ENCODE results near the gene RARA. TPM values are rescaled to one million over a fixed set of nuclear protein-coding genes. Genes with fewer than 3 reads are reported as not detected.

Gene RARA
- total and polyA plus RNA-seq, 2 experiments from 2014 or later: 7.4 to 15.9 TPM

DNA sequence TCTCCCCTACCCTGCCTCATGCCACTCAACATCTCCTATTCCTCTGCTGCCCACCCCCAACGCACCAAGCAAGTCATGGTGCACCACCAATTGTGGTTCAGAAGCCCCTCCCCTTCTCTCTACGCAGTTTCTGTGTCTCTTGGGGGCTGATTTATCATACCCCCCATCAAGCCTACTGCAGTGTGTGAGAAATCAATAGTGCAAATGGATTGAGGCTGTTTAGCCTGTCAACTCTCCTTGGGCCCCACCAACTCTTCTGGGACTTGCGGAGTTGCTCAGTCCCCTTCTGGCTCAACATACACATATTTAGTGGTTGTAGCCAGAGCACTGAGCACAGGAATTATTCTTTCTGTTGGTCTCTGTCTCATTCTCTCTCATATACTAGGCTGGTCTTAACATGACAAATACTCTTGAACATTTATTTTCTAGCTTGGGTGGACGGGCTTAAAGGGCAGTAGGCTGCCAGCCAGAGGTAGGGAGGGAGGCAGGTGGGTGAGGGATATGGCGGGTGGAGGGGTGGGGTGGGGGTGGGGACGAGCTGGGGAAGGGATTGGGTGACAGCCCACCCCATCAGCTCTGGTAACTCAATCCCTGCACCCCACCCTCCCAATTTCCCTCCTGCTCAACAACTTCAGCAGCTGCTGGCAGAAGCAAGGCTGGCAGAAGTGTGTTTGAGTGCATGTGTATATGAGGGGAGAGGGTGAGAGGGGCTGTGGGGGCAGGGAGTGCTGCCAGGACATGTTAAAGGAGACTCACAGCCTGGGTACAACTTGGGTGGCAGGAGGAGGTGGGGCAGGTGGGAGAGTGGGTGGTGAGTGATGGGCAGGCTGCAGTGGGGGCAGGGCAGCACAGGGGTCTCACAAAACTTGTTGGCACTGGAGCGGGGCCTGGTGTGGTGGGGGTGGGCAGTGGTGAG lies 4.9 kb downstream of the RARA start (continued):
- TF ChIP-seq, protein P1, sequence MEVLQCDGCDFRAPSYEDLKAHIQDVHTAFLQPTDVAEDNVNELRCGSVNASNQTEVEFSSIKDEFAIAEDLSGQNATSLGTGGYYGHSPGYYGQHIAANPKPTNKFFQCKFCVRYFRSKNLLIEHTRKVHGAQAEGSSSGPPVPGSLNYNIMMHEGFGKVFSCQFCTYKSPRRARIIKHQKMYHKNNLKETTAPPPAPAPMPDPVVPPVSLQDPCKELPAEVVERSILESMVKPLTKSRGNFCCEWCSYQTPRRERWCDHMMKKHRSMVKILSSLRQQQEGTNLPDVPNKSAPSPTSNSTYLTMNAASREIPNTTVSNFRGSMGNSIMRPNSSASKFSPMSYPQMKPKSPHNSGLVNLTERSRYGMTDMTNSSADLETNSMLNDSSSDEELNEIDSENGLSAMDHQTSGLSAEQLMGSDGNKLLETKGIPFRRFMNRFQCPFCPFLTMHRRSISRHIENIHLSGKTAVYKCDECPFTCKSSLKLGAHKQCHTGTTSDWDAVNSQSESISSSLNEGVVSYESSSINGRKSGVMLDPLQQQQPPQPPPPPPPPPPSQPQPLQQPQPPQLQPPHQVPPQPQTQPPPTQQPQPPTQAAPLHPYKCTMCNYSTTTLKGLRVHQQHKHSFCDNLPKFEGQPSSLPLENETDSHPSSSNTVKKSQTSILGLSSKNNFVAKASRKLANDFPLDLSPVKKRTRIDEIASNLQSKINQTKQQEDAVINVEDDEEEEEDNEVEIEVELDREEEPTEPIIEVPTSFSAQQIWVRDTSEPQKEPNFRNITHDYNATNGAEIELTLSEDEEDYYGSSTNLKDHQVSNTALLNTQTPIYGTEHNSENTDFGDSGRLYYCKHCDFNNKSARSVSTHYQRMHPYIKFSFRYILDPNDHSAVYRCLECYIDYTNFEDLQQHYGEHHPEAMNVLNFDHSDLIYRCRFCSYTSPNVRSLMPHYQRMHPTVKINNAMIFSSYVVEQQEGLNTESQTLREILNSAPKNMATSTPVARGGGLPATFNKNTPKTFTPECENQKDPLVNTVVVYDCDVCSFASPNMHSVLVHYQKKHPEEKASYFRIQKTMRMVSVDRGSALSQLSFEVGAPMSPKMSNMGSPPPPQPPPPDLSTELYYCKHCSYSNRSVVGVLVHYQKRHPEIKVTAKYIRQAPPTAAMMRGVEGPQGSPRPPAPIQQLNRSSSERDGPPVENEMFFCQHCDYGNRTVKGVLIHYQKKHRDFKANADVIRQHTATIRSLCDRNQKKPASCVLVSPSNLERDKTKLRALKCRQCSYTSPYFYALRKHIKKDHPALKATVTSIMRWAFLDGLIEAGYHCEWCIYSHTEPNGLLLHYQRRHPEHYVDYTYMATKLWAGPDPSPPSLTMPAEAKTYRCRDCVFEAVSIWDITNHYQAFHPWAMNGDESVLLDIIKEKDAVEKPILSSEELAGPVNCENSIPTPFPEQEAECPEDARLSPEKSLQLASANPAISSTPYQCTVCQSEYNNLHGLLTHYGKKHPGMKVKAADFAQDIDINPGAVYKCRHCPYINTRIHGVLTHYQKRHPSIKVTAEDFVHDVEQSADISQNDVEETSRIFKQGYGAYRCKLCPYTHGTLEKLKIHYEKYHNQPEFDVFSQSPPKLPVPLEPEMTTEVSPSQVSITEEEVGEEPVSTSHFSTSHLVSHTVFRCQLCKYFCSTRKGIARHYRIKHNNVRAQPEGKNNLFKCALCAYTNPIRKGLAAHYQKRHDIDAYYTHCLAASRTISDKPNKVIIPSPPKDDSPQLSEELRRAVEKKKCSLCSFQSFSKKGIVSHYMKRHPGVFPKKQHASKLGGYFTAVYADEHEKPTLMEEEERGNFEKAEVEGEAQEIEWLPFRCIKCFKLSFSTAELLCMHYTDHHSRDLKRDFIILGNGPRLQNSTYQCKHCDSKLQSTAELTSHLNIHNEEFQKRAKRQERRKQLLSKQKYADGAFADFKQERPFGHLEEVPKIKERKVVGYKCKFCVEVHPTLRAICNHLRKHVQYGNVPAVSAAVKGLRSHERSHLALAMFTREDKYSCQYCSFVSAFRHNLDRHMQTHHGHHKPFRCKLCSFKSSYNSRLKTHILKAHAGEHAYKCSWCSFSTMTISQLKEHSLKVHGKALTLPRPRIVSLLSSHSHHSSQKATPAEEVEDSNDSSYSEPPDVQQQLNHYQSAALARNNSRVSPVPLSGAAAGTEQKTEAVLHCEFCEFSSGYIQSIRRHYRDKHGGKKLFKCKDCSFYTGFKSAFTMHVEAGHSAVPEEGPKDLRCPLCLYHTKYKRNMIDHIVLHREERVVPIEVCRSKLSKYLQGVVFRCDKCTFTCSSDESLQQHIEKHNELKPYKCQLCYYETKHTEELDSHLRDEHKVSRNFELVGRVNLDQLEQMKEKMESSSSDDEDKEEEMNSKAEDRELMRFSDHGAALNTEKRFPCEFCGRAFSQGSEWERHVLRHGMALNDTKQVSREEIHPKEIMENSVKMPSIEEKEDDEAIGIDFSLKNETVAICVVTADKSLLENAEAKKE (CRISPR knock-in tag; IDR thresholded peaks at IDR 0.05): no peak
- TF ChIP-seq EZH2 (IDR thresholded peaks at IDR 0.05; ENCODE audit: low read depth, unreplicated experiment) (no peak), NANOG (IDR thresholded peaks at IDR 0.05; ENCODE audit: borderline replicate concordance) (no peak), CREB1 (CRISPR knock-in tag; IDR thresholded peaks at IDR 0.05; ENCODE audit: low read depth) (no peak), STAT1 (IDR thresholded peaks at IDR 0.05; ENCODE audit: unreplicated experiment) (no peak), EZH2phosphoT487 (IDR thresholded peaks at IDR 0.05; ENCODE audit: unreplicated experiment) (no peak), JUNB (IDR thresholded peaks at IDR 0.05; ENCODE audit: unreplicated experiment) (no peak)
- TF ChIP-seq, protein P2, sequence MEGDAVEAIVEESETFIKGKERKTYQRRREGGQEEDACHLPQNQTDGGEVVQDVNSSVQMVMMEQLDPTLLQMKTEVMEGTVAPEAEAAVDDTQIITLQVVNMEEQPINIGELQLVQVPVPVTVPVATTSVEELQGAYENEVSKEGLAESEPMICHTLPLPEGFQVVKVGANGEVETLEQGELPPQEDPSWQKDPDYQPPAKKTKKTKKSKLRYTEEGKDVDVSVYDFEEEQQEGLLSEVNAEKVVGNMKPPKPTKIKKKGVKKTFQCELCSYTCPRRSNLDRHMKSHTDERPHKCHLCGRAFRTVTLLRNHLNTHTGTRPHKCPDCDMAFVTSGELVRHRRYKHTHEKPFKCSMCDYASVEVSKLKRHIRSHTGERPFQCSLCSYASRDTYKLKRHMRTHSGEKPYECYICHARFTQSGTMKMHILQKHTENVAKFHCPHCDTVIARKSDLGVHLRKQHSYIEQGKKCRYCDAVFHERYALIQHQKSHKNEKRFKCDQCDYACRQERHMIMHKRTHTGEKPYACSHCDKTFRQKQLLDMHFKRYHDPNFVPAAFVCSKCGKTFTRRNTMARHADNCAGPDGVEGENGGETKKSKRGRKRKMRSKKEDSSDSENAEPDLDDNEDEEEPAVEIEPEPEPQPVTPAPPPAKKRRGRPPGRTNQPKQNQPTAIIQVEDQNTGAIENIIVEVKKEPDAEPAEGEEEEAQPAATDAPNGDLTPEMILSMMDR (conservative IDR thresholded peaks at IDR 0.05; ENCODE audit: low read depth in 2 of 2): no peak
